Measurements from ENCODE around the gene ZSWIM6.

ZSWIM6 gene

DNA sequence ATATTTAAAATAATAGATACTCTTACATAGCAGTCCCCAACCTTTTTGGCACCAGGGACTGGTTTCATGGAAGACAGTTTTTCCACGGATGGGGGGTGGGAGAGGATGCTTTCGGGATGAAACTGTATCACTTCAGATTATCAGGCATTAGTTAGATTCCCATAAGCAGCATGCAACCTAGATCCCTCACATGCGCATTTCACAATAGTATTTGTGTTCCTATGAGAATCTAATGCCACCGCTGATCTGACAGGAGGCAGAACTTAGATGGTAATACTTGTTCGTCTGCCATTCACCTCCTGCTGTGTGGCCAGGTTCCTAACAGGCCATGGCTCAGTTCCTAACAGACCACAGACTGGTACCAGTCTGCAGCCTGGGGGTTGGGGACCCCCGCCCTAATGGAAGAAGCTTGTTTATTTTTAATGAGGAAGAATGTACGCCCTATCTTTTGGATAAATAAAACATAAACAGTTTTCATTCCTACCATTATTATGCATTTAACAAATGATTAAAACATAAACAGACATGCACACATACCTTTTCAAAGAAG is 187.7 kb downstream of the ZSWIM6 start:
- H3K9ac ChIP-seq (ENCODE audit: low read length in 2 of 2) = no peak overlapping the region
- no peaks in the 10 kb centered on the region for H3K4me1 ChIP-seq (ENCODE audit: control insufficient read depth, insufficient read depth, low read length)
- H3K36me3 ChIP-seq (ENCODE audit: control insufficient read depth in 2 of 2, insufficient read depth in 2 of 2, low read length in 2 of 2) = peaks cover 0 to 2% of the 10 kb centered on the region in 2 donors

DNA sequence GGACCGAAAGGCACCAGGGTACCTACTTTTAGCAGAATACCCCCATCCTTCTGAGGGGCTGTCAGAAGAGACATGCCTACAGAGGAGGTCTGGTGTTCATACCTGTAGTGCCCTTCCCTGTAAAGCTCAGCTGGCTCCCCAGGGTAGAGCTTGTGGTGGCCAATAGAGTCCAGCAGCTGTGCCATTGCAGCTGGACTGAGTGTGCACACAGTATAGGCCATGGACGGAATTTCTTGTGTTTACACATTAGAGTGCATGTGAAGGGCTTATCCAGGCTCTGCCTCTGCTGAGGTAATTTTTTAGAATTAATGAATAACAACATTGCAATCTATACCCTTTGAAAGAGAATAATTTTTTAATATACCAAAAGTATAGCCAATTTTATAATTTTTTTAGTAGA is 191.0 kb downstream of the ZSWIM6 start:
- Histone ChIP-seq H3K36me3 (ENCODE audit: control insufficient read depth in 2 of 2, insufficient read depth in 2 of 2, low read length in 2 of 2) (peaks cover 7 to 10% of the 10 kb centered on the region in 2 donors), H3K9ac (ENCODE audit: low read length in 2 of 2) (no peak overlapping the region), H3K9me3 (ENCODE audit: control insufficient read depth in 2 of 2, low read length in 2 of 2) (no peaks in the 10 kb centered on the region), H3K4me3 (ENCODE audit: low read length in 2 of 2) (no peak overlapping the region), H3K27me3 (ENCODE audit: control insufficient read depth in 1 of 2, insufficient read depth in 2 of 2, low read length in 2 of 2) (no peaks in the 10 kb centered on the region), H3K4me1 (ENCODE audit: control insufficient read depth, insufficient read depth, low read length) (no peaks in the 10 kb centered on the region), H3K27ac (ENCODE audit: low read length) (no peak overlapping the region)

More for the DNA sequence above, 187.7 kb downstream of the ZSWIM6 start:
- no peaks in the 10 kb centered on the region for H3K27me3 ChIP-seq (ENCODE audit: control insufficient read depth in 1 of 2, insufficient read depth in 2 of 2, low read length in 2 of 2)
- H3K4me3 ChIP-seq (ENCODE audit: low read length in 2 of 2) = no peak overlapping the region
- peaks cover 0 to 3% of the 10 kb centered on the region in 2 donors for H3K9me3 ChIP-seq (ENCODE audit: control insufficient read depth in 2 of 2, low read length in 2 of 2)
- H3K27ac ChIP-seq (ENCODE audit: low read length) = no peak overlapping the region

DNA sequence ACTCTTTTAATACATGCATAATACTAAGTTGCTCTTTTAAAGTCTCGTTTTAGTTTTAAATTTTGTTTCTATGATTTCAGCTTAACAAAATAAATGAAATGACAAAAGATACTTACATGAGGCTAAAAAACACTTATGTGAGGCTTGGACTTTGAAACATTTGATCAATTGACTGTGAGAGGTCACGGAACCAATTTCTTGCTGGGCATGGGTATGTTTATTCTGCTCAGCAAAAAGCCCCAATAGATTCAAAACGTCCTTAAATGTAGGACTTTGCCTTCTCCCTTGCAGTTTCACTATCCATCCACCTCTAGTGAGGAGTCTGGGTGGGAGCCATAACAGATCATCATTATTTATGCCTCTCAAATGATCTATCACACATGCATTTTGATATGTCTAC is 191.9 kb downstream of the ZSWIM6 start:
- H3K36me3 ChIP-seq (ENCODE audit: control insufficient read depth in 2 of 2, insufficient read depth in 2 of 2, low read length in 2 of 2) = peaks cover 7 to 10% of the 10 kb centered on the region in 2 donors
- no peaks in the 10 kb centered on the region for H3K4me1 ChIP-seq (ENCODE audit: control insufficient read depth, insufficient read depth, low read length)
- no peak overlapping the region for H3K9ac ChIP-seq (ENCODE audit: low read length in 2 of 2)
- H3K27ac ChIP-seq (ENCODE audit: low read length) = no peak overlapping the region
- H3K27me3 ChIP-seq (ENCODE audit: control insufficient read depth in 1 of 2, insufficient read depth in 2 of 2, low read length in 2 of 2) = no peaks in the 10 kb centered on the region
- H3K9me3 ChIP-seq (ENCODE audit: control insufficient read depth in 2 of 2, low read length in 2 of 2) = no peaks in the 10 kb centered on the region
- no peak overlapping the region for H3K4me3 ChIP-seq (ENCODE audit: low read length in 2 of 2)

DNA sequence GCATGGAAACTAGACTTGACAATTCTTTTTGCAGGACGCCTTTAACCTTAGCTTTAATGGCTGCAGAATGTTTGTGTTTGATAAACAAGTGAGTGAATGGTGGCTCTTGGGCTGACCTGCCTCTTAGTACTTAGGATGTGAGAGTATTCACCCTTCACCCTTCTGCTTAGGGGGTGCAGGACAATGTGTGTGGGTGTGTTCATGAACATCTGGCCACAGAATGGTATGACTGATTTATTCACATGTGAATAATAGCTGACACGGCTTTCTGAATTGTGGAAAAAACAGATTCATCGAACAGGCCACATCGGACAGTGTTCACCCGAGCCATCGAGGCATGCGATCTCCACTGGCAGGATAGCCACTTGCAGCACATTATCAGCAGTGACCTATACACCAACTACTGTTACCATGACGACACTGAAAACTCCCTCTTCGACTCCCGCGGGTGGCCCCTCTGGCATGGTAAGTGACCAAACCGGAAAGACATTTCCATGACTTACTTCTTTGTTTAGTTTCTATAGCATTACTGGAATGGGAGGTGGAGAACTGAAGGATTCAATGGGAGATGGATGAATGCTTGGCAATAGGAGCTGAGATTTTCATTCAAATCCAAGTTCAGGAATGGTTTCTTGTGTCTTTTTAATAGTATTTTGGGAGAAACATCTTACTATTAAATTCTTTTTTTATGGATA is 193.6 kb downstream of the ZSWIM6 start:
- Histone ChIP-seq H3K27ac (ENCODE audit: low read length) (no peak overlapping the region), H3K4me3 (ENCODE audit: low read length in 2 of 2) (no peak overlapping the region), H3K9ac (ENCODE audit: low read length in 2 of 2) (no peak overlapping the region), H3K4me1 (ENCODE audit: control insufficient read depth, insufficient read depth, low read length) (no peaks in the 10 kb centered on the region), H3K9me3 (ENCODE audit: control insufficient read depth in 2 of 2, low read length in 2 of 2) (no peaks in the 10 kb centered on the region), H3K27me3 (ENCODE audit: control insufficient read depth in 1 of 2, insufficient read depth in 2 of 2, low read length in 2 of 2) (no peaks in the 10 kb centered on the region), H3K36me3 (ENCODE audit: control insufficient read depth in 2 of 2, insufficient read depth in 2 of 2, low read length in 2 of 2) (peaks cover 11 to 13% of the 10 kb centered on the region in 2 donors)

DNA sequence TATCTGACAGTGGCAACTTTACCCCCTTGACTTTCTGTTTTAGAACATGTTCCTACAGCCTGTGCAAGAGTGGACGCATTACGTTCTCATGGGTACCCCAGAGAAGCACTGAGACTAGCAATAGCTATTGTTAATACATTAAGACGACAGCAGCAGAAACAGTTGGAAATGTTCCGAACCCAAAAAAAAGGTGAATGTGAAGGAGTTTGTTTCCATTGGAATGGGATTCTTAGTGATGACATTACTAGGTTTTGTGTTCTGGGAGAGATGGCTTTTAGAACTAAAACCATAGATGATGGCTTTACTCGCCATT is 194.1 kb downstream of the ZSWIM6 start:
- Histone ChIP-seq H3K36me3 (ENCODE audit: control insufficient read depth in 2 of 2, insufficient read depth in 2 of 2, low read length in 2 of 2) (peaks cover 11 to 13% of the 10 kb centered on the region in 2 donors), H3K9me3 (ENCODE audit: control insufficient read depth in 2 of 2, low read length in 2 of 2) (no peaks in the 10 kb centered on the region), H3K27me3 (ENCODE audit: control insufficient read depth in 1 of 2, insufficient read depth in 2 of 2, low read length in 2 of 2) (no peaks in the 10 kb centered on the region), H3K27ac (ENCODE audit: low read length) (no peak overlapping the region), H3K9ac (ENCODE audit: low read length in 2 of 2) (no peak overlapping the region), H3K4me1 (ENCODE audit: control insufficient read depth, insufficient read depth, low read length) (no peaks in the 10 kb centered on the region), H3K4me3 (ENCODE audit: low read length in 2 of 2) (no peak overlapping the region)

DNA sequence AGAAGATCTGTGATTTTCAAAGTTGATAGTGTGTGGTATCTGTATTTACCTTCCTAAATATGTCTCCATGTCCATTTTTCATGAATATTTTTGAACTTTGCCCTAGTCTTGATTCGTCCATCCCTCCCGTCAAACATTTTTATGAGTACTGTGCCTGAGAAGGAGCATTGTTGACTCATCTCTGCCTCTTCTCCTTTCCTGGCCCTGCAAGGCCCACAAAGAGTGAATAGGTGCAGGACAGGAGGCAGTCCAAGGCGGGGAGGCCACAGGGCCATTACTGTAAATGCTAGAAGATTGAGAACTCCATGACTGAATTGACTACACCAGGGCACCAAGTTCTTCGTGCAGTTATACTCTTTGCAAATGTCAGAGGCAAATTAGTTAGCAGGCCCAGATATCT is 200.9 kb downstream of the ZSWIM6 start:
- H3K27ac ChIP-seq (ENCODE audit: low read length) = no peak overlapping the region
- H3K9me3 ChIP-seq (ENCODE audit: control insufficient read depth in 2 of 2, low read length in 2 of 2) = peaks cover 0 to 4% of the 10 kb centered on the region in 2 donors
- H3K36me3 ChIP-seq (ENCODE audit: control insufficient read depth in 2 of 2, insufficient read depth in 2 of 2, low read length in 2 of 2) = peaks cover 11 to 14% of the 10 kb centered on the region in 2 donors
- H3K9ac ChIP-seq (ENCODE audit: low read length in 2 of 2) = no peak overlapping the region
- no peak overlapping the region for H3K4me3 ChIP-seq (ENCODE audit: low read length in 2 of 2)
- no peaks in the 10 kb centered on the region for H3K27me3 ChIP-seq (ENCODE audit: control insufficient read depth in 1 of 2, insufficient read depth in 2 of 2, low read length in 2 of 2)
- H3K4me1 ChIP-seq (ENCODE audit: control insufficient read depth, insufficient read depth, low read length) = peaks cover 7% of the 10 kb centered on the region

DNA sequence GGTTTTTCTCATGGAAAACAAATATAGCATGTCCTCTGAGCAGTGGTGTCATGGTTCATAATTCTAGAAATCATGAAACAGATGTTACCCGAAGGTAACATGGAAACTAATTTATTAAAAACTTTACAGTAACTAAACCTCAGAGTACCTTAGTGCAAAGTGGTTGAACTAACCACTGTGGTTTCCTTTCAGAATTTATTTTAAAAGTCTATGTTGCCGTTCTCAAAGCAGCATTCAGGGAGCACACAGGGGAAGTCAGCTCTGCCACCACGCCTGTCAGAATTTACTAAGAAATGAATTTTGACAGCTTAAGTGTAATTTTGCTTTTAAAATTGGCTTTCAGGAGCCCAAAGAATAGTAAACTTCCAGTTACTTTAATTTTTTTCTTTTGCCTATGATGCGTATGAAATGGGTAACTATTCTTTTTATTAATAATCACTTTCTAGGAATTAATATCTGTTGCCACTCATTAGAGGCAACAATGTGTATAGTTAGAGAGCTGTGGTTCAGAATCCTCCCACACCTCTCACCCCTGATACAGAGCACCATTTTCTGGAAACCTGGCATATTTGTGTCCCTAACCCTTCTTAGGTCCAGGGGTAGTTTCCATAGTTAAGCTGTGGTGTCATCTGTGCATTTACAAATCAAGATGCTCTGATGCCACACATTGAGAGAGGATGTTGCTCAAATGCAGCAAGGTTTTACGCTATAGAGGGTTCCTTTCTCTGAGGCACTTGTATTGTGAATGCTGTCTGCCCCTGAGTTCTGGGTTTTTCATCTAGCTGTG is 202.6 kb downstream of the ZSWIM6 start:
- Histone ChIP-seq H3K4me3 (ENCODE audit: low read length in 2 of 2) (no peak overlapping the region), H3K9me3 (ENCODE audit: control insufficient read depth in 2 of 2, low read length in 2 of 2) (peaks cover 0 to 4% of the 10 kb centered on the region in 2 donors), H3K36me3 (ENCODE audit: control insufficient read depth in 2 of 2, insufficient read depth in 2 of 2, low read length in 2 of 2) (peaks cover 14 to 15% of the 10 kb centered on the region in 2 donors), H3K9ac (ENCODE audit: low read length in 2 of 2) (no peak overlapping the region), H3K4me1 (ENCODE audit: control insufficient read depth, insufficient read depth, low read length) (peaks cover 7% of the 10 kb centered on the region), H3K27me3 (ENCODE audit: control insufficient read depth in 1 of 2, insufficient read depth in 2 of 2, low read length in 2 of 2) (no peaks in the 10 kb centered on the region), H3K27ac (ENCODE audit: low read length) (no peak overlapping the region)

DNA sequence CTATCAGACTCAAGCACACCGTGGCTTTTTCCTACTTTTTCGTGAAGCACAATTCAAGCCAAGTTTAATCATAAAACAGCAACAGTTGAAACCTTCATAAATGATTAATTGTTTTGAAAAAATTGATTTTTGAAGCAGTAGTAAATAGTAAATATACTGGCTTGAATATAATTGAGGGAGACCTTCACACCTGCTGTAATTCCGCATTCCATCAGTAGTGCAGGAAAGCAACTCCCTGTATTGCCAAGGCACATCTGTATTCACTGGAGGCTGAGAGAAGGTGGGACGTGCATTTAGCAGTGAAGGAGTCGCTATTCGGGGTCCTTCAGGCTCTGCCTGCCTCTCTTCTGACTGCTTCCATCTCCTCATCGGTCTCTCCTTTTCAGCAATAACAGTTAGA is 203.8 kb downstream of the ZSWIM6 start:
- H3K9me3 ChIP-seq (ENCODE audit: control insufficient read depth in 2 of 2, low read length in 2 of 2) = peaks cover 0 to 4% of the 10 kb centered on the region in 2 donors
- no peak overlapping the region for H3K4me3 ChIP-seq (ENCODE audit: low read length in 2 of 2)
- peaks cover 7% of the 10 kb centered on the region for H3K4me1 ChIP-seq (ENCODE audit: control insufficient read depth, insufficient read depth, low read length)
- H3K36me3 ChIP-seq (ENCODE audit: control insufficient read depth in 2 of 2, insufficient read depth in 2 of 2, low read length in 2 of 2) = peaks cover 15 to 16% of the 10 kb centered on the region in 2 donors
- H3K27me3 ChIP-seq (ENCODE audit: control insufficient read depth in 1 of 2, insufficient read depth in 2 of 2, low read length in 2 of 2) = no peaks in the 10 kb centered on the region
- H3K27ac ChIP-seq (ENCODE audit: low read length) = no peak overlapping the region
- H3K9ac ChIP-seq (ENCODE audit: low read length in 2 of 2) = no peak overlapping the region

DNA sequence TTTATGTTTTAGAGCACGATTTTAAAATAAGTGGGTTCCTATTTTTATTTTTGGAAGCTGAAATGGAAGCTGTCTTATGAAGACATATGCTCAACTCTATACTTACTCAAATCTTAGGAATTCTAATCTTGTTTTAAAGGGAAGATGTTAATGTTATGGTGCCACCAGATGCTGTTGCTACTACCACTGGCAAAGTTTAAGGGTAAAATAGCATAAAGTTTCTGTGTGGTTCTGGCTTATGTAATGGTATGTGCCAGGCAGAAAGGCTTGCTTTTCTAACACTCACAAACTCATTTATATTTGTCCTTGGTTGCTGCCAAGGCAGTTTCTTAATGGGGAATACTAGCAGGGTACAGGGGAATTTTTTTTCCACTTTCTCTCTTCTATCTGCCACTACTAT is 204.9 kb downstream of the ZSWIM6 start:
- Histone ChIP-seq H3K4me1 (ENCODE audit: control insufficient read depth, insufficient read depth, low read length) (peaks cover 7% of the 10 kb centered on the region), H3K9ac (ENCODE audit: low read length in 2 of 2) (no peak overlapping the region), H3K4me3 (ENCODE audit: low read length in 2 of 2) (no peak overlapping the region), H3K27ac (ENCODE audit: low read length) (no peak overlapping the region), H3K9me3 (ENCODE audit: control insufficient read depth in 2 of 2, low read length in 2 of 2) (peaks cover 0 to 4% of the 10 kb centered on the region in 2 donors), H3K27me3 (ENCODE audit: control insufficient read depth in 1 of 2, insufficient read depth in 2 of 2, low read length in 2 of 2) (no peaks in the 10 kb centered on the region), H3K36me3 (ENCODE audit: control insufficient read depth in 2 of 2, insufficient read depth in 2 of 2, low read length in 2 of 2) (peaks cover 14 to 22% of the 10 kb centered on the region in 2 donors)

DNA sequence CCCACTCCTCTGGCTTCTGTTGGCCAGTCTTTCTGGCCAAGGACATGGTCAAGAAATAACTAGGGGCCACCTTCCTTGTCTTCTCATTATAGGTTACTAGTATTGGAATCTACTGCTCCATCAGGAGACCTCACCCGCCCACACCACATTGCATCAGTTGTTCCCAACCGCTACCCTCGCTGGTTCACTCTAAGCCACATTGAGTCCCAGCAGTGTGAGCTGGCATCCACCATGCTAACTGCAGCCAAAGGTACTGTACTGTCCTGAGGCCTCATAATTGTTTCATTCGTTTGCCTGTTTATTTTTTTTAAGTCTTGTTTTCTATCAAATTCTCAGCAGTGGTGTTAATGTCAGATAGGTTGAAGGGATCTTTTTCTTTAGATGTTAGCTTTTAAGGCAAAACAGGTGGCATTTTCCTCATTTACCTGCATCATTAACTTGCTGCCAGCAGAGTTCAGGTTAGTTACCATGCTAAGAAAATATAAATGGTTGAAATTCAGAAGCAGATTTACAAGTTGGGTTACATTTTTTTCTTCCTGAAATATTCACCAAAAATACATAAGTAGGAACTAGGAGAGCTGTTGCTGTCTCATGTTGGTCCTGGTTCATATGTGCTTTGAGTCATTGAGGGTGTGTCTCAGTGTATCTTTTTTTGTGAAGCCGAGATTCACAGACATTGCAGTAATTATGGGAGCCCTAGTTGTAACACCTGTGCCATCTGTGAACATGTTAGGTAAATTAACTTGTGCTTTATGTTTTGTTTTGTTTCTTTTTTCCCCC is 206.9 kb downstream of the ZSWIM6 start:
- no peaks in the 10 kb centered on the region for H3K9me3 ChIP-seq (ENCODE audit: control insufficient read depth in 2 of 2, low read length in 2 of 2)
- peaks cover 32 to 34% of the 10 kb centered on the region in 2 donors for H3K36me3 ChIP-seq (ENCODE audit: control insufficient read depth in 2 of 2, insufficient read depth in 2 of 2, low read length in 2 of 2)
- no peak overlapping the region for H3K9ac ChIP-seq (ENCODE audit: low read length in 2 of 2)
- H3K27me3 ChIP-seq (ENCODE audit: control insufficient read depth in 1 of 2, insufficient read depth in 2 of 2, low read length in 2 of 2) = no peaks in the 10 kb centered on the region
- peaks cover 7% of the 10 kb centered on the region for H3K4me1 ChIP-seq (ENCODE audit: control insufficient read depth, insufficient read depth, low read length)
- H3K4me3 ChIP-seq (ENCODE audit: low read length in 2 of 2) = no peak overlapping the region
- no peak overlapping the region for H3K27ac ChIP-seq (ENCODE audit: low read length)

Measured in stomach smooth muscle (tissue), 2 donors.